CD4-positive, alpha-beta T cell treated with Interleukin-12 subunit alpha and Interleukin-12 subunit beta, for 1 hour (primary cell): ENCODE measurements around the gene MYBPHL.
"Not testable (repeated sequence)": the region's sequence is repeated elsewhere in the genome, so short reads cannot be mapped to it uniquely, and the experiment has no call there.

Source experiments
- DNase-seq: peaks from one replicate; pipeline ENCODE4 v3.0.0-alpha.2; 2020

Gene MYBPHL

GRCh38 chr1:109306832-109307273 is at the start of gene MYBPHL:
Gene MYBPHL, minus strand, starts transcription at chr1:109307011. Its CDS starts 20 bp downstream, at chr1:109306991.
- DNase-seq: no peak

- no peak for DNase-seq
These were observed 49.7 kb upstream of the MYBPHL start for GRCh38 chr1:109356505-109356904.

GRCh38 chr1:109354929-109355328 is 48.1 kb upstream of the MYBPHL start:
- DNase-seq: no peak

DNA sequence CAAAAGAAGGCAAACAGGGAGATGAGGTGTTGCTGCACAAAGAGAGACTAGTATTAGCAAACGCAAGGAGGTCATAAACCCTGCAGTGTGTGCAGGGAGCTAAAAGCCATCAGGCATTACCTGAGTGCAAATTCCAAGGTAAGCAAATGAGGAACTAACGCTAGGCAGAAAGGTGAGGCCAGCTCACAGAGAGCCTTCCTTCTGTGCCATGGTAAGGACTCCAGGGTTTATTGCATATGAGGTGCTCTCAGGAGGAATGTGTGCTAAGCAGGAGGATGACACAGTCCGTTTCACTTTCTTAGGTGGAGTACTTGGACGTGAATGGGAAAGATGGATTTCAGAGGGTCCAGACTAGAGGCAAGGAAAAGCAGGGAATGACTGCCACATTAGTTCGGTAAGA is 44.6 kb upstream of the MYBPHL start:
- DNase-seq: no peak

- no peak for DNase-seq
These were observed 43.8 kb upstream of the MYBPHL start for GRCh38 chr1:109350655-109351054.

DNA sequence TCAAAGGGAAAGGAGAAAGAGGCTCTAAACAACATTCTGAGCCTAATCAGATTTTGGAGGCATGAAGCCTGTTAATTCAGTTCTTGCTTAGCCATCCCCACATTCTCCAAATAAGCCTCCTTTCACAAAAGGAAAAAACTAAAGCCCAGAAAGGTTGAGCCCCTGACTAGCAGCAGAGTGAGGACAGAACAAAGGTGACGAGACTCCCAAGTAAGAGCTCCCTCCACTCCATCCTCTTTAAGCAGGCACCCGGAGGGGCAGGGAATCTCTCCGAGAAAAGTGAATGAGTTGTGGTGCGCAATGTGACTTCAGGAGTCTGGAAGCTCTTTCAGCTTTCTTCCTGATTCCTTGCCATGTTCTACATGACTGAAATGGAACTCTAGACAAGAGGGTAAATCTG is 43.4 kb upstream of the MYBPHL start:
- DNase-seq: no peak

DNA sequence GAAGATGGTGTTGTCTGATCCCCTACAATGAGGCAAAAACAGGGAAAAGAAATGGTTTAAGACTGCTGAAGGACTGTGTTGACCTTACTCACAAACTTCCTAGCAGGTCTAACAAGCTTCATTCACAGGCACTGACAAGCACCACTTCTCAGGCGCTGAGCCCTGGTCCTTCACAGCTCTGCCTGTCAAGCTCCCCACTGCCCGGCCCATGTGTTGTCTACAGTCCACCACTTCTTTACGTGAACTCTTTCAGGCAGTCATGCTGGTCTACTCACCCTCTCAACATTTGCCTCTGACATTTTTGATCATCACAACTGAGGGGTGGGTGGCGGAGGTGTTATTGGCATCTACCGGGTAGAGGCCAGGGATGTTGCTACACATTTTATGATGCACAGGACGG is 40.7 kb upstream of the MYBPHL start:
- no peak for DNase-seq

GRCh38 chr1:109341944-109342930 is 35.4 kb upstream of the MYBPHL start:
- DNase-seq: no peak

DNA sequence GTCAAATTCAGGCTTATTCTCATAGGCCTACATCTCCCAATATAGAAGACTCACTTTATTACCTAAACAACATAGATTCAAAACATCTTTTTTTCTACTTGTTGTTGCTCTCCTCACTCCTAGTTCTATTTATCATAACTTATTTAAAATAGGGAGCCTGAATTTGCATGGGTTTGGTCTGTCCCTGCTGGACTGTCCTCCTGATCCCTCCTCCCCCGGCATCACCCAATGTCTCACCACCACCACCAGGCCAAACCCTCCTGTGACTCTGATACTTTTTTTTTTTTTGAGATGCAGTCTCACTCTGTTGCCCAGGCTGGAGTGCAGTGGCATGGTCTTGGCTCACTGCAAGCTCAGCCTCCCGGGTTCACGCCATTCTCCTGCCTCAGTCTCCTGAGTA is 31.8 kb upstream of the MYBPHL start:
- no peak for DNase-seq

- DNase-seq: no peak
These were observed 31.3 kb upstream of the MYBPHL start for GRCh38 chr1:109338091-109338490.

DNA sequence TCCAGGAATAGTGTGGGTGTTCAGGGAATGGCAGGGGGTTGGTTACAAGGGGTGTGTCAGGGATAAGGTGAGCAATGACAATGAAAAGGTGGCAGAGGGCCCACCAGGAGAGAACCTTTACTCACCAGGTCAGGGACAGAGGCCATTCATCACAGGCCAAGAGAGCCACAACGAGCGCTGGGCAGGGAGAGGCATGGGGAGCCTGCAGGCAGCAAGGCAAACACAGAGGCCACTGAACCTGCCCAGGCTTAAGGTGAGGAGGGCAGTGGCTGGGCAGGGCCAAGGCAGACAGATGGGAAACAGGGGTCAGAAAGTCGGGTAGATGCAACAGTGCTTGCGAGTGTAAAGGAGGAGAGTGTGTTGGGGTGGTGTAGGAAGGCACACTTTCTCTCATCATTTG is 28.3 kb upstream of the MYBPHL start:
- DNase-seq: no peak

GRCh38 chr1:109331113-109331512 is 24.3 kb upstream of the MYBPHL start:
- no peak for DNase-seq

- no peak for DNase-seq
These were observed 20.5 kb upstream of the MYBPHL start for GRCh38 chr1:109327285-109327684.

- no peak for DNase-seq
These were observed 16.2 kb upstream of the MYBPHL start for GRCh38 chr1:109322974-109323373.

GRCh38 chr1:109319114-109319513 is 12.3 kb upstream of the MYBPHL start:
- no peak for DNase-seq

GRCh38 chr1:109316506-109316905 is 9.7 kb upstream of the MYBPHL start:
- no peak for DNase-seq

DNA sequence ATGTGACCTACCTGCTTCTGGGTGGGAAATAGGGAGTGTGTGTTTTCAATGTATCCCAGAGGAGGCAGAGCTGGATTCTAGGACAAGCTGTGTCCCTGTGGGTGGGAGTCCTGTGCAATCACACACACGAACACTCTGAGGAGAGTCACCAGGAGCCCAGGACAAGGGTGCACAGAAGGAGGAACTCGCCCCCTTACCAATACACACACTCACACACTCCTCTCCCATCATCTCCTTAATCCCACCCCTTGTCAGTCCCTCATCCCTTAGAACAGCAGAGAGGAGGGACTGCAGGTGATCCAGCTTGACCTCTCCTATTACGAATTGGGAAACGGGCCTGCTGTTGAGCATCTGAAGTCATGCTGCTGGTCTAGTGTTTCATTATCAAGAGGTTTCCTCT is 8.5 kb upstream of the MYBPHL start:
- DNase-seq: no peak

DNA sequence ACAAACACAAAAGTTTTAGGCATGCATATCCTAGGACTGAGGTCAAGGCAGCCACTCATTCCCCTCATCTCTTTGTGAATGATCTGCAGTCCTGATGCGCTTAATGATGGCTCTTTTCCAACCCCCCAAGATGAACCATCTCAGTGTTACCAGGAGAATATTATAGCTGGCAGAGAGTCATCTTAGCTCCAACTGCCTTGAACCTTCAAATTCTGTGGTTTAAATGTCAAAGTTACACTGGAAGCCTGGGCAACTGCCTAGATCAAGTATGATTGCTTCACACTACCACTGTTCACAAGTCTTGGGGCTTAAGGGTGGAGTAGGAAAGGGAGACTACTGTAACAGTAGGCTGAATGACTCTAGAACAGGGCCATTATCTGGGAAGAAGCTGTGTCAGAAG is 8.0 kb upstream of the MYBPHL start:
- no peak for DNase-seq

DNA sequence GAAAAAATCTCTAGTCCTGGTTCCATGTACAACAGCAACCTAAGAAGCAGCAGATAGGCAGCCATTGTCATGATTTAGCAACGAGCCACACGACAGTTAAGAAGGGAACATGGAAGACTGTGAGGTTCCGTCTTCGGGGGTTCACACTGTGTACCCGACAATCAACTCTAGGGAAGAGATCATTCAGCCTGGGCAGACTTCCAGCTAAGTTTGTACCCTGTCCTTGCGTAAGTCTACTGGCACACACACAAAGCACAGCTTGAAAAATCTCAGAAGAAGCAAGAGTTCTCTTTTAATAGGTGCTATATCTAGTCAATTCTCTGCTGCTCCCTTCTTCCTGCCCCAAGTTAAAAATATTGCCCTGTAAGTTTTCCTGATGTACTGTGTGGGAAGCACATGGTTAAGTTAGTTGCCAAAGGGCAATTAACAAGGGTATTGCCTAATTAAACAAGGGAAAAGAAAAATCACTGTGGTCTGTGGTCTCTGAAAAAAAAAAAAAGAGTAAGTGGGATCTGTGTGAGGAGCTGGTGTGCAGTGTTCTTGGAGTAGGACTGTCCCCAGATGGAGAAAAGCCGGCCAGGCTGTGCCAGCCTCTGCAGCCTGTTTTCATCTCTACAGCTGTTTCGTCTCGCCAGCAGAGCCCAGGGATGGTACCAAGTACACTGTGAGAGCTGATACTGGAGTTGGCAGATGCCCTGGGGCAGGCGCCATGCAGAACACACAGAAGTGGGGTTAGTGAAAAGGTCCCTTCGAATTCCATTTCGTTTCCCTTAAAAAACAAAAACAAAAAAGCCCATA is 6.4 kb upstream of the MYBPHL start:
- no peak for DNase-seq

DNA sequence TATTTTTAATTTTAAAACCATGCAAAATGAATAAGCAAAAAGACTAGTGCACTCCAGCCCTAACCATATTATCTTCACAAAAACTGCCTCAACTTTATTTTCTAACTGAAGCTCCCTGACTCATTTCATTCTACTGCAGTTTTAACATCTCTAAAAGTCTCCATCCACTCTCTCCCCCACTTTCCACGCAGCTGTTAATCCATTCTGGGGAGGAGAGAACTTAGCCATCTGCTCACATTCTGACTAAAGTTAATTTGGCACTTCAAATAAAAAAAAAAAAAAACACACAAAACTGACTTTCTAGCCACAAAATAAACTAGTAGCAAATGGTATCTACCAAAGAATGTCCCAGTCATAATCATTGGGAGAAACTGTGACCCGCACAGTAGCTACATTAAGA is 5.4 kb upstream of the MYBPHL start:
- DNase-seq: no peak

- no peak for DNase-seq
These were observed 2.5 kb upstream of the MYBPHL start for GRCh38 chr1:109309347-109309746.

- DNase-seq: no peak
These were observed 637 bp upstream of the MYBPHL start for GRCh38 chr1:109307274-109308021.

DNA sequence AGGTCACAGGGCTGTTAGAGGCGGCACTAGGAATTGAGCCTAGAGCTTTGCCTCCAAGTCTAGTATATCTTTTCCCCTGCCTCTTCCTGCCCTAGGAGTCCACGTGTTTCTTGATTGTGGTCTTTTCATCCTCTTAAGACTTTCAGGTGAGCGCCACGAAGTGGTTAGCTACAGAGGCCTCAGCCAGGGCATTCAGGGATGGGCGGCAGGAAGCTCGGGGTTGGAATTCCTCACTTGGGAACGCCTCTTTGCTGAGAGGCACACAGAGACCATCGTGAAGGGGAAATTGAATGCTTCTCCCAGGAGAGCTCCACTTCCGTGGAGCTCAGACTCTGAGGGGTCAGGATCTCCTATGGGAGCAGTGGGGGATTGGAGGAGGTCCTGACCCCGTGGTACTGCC is 820 bp downstream of the MYBPHL start:
- not testable (repeated sequence) for DNase-seq
